Measurements from ENCODE around the gene PRKCA.
A peak's percentile ranks its signal among the peaks of the same experiment; 100 is the strongest.

Gene PRKCA

GRCh38 chr17:66776999-66777688, 474.7 kb downstream of the PRKCA start:
- no peak for DNase-seq (ENCODE audit: low spot score)

- DNase-seq (ENCODE audit: low spot score) = peak; percentile 54
Measured at GRCh38 chr17:66777689-66778225, 475.3 kb downstream of the PRKCA start.

- no peak for DNase-seq (ENCODE audit: low spot score)
Measured at GRCh38 chr17:66778531-66779236, 476.3 kb downstream of the PRKCA start.

- no peak for DNase-seq (ENCODE audit: low spot score)
Measured at GRCh38 chr17:66779237-66779606, 476.8 kb downstream of the PRKCA start.

DNA sequence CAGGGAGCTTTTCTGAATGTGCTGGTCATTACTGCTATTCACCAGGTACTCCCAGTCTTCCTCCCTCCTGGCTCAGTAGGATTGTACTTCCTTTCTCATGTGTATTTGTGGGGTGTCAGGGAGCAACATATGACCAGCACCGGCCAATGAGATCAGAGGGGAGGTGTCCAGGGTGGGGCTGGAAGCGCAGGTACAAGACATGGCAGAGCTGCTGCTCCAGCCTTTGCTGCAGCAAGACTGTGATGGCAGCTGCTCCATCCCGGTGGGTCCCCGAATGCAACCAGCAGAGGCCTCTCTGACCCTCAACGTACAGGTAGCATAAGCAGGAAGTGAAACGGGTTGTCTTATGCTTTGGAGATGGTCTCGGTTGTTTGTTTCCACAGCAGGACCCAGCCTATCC, 478.7 kb downstream of the PRKCA start:
- DNase-seq (ENCODE audit: low spot score) = no peak

DNA sequence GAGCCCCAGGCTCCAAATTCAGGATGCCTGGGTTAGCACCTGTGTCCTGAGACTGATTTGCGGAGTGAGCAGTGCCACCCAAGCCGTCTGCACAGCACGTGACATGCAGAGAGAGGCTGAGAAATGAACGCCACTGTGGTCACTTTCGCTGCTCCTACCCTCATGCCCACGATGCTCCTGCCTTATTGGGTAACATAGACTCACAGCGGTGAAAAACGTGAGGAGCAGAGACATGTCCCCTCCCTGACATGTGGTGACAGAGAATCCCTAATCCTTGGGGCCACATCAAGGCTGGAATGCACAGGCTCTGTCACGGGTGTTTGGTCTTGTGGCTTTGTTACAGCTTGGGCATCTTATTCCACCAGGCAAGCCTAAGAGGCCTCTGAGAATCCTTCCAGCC, 480.4 kb downstream of the PRKCA start:
- no peak for DNase-seq (ENCODE audit: low spot score)

DNA sequence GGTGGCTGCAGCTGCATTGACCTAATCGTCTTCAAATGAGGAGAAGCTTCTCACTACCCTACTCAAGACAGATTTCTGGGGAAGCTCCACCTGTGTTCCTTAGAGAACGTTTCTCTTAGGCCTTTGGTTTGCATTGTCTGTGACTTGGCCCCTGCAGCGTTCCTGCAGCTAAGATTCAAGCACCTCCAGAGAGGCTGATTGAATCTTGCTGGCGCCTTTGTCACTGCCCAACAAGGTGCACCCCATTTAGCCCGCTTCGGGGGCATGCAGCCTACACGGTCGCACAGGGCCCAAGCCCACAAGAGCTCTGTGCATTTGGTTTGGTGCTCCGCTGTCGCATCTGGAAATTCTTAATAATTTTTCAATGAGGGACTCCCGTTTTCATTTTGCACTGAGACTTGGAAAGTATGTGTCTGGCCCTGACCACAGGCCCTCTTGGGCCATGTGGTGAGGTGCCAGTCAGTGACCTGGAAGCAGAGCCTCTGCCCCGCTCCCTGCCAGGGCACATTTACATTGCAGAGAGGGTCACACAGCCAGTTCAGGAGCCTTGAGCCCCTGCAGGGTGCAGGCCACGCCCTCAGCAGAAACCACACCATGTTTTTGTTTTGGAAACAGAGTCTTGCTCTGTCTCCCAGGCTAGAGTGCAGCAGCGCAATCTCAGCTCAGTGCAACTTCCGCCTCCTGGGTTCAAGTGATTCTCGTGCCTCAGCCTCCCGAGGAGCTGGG, 481.4 kb downstream of the PRKCA start:
- DNase-seq (ENCODE audit: low spot score) = no peak

GRCh38 chr17:66784621-66785364, 482.4 kb downstream of the PRKCA start:
- DNase-seq (ENCODE audit: low spot score) = no peak

GRCh38 chr17:66786107-66786506, 483.7 kb downstream of the PRKCA start:
- DNase-seq (ENCODE audit: low spot score) = no peak

GRCh38 chr17:66787914-66788313, 485.5 kb downstream of the PRKCA start:
- no peak for DNase-seq (ENCODE audit: low spot score)

- no peak for DNase-seq (ENCODE audit: low spot score)
Measured at GRCh38 chr17:66789093-66789492, 486.7 kb downstream of the PRKCA start.

GRCh38 chr17:66789961-66790437, 487.6 kb downstream of the PRKCA start:
- DNase-seq (ENCODE audit: low spot score) = no peak

DNA sequence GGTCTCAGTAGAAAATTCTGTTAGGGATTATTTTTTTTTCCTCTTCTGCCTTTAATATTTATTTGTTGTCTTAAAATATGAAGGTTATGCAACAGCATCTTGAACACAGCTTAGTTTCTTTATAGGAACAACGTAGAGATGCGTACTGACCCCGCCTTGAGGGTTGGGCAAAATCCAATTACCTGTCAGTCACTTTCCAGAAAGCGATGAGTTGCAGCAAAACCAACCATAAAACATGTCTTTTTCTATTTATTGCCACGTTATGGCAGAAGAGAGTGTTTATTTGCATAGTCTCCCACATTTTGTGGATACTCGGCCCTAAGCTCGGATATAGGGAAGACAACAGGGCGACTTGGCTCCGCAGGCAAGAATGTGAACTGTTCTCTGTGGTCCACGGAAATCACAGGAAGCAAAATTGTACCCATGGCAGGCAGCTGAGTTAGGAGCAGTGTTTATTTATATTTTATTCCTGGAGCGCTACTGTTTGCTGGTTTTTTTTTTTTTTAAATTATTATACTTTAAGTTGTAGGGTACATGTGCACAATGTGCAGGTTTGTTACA, 488.2 kb downstream of the PRKCA start:
- no peak for DNase-seq (ENCODE audit: low spot score)

DNA sequence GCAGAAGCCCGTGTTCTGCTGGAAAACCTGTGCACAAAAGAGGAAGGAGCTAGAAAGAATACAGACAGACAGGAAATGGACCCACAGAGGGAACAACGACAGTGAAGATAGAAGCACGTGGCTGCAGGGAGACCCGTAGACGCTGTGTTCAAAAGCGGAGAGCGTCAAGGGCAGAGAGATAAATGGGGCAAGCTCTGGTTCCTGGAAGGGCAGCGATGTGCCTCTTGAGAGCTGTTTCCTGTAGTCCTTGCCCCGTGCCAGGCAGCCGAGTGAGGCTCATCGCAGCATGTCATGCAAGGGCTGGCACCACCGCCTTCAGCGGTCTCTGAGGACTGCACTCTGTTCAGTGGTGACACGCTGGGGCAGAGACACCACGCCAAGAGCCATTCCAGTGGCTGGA, 488.9 kb downstream of the PRKCA start:
- peak; percentile 62 for DNase-seq (ENCODE audit: low spot score)

GRCh38 chr17:66793814-66794213, 491.4 kb downstream of the PRKCA start:
- DNase-seq (ENCODE audit: low spot score) = no peak

DNA sequence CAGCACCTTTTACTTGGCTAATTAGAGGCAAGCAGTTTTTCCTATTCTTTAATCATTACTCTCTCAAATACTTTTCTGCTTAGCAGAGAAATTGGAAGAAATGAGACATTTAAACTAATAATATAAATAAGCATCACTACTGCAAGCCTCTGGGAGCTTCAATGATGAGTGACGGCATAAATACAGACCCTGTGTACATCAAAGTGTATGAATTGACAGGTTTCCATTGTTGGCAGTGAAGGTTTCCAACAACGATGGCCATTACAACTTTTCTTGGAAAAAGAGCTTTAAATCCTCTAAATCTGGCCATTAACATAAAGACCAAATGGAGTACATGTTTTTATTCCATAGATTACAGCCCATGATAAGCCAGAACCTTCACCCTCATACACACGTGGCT, 493.1 kb downstream of the PRKCA start:
- DNase-seq (ENCODE audit: low spot score) = no peak

- peak; percentile 47 for DNase-seq (ENCODE audit: low spot score)
Measured at GRCh38 chr17:66799849-66800537, 497.6 kb downstream of the PRKCA start.

- DNase-seq (ENCODE audit: low spot score) = no peak
Measured at GRCh38 chr17:66803474-66803951, 501.1 kb downstream of the PRKCA start.

DNA sequence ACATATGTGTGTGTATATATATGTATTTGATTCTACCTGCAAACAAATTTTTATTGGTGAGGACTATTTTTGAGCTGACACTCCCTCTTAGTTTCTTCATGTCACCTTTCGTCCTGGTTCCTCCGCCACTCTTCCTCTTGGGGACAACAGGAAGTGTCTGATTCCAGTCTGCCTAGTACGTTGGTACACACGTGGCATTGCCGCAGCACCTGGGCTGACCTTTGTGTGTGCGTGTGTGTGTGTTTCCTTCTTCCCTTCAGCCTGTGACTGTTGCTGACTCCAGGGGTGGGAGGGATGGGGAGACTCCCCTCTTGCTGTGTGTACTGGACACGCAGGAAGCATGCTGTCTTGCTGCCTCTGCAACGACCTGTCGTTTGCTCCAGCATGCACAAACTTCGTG, 503.2 kb downstream of the PRKCA start:
- DNase-seq (ENCODE audit: low spot score) = no peak

- DNase-seq (ENCODE audit: low spot score) = no peak
Measured at GRCh38 chr17:66807182-66807581, 504.8 kb downstream of the PRKCA start.

DNA sequence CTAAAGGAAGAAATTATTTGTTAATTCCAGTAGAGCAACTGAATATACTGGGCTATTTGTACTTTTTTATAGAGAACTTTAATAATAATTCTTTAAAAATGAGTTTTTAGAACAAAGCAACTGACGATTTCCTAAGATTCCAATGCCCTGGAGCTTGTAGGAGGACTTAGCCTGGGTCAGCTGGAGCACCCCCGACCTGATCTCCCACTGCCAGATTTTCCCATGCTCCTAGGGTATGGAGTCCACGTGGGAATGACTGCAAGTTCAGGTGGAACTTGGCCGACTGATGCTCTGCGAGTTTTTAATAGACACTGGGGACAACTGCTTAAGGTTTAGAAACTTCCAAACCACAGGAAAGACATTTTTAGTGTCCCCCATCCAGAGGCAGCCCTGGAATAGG, 507.0 kb downstream of the PRKCA start:
- DNase-seq (ENCODE audit: low spot score) = no peak

All from globus pallidus (tissue), 1 donor.